HepG2 (cell line): ENCODE results near the gene KDM6B. TPM values are rescaled to one million over a fixed set of nuclear protein-coding genes. Genes with fewer than 3 reads are reported as not detected.

Experiments
- CREM ChIP-seq, 2 experiments: sonication (generic) in 1 of 2; formaldehyde crosslinking in 1 of 2; IDR thresholded peaks; 2 replicates each; pipeline versions ENCODE4 v1.4.0 to v1.6.1; 2016 to 2020; ENCODE audit warnings: antibody characterized with exemption in 1 of 2, mild to moderate bottlenecking in 1 of 2, missing genetic modification reagents in 1 of 2
- KDM3A ChIP-seq: IDR thresholded peaks from 2 replicates; pipeline ENCODE4 v1.6.1; 2018; ENCODE audit warnings: low read depth, missing compliant biosample characterization
- KDM4B ChIP-seq: sonication (generic); formaldehyde crosslinking; IDR thresholded peaks from 2 replicates; pipeline ENCODE4 v1.4.0; 2020; ENCODE audit warnings: missing genetic modification reagents
- NR2F1 ChIP-seq, 2 experiments: fragments of 450-650 bp in 1 of 2; formaldehyde crosslinking in 1 of 2; IDR thresholded peaks; 2 replicates each; pipeline versions ENCODE4 v1.5.0 to v1.6.1; 2016 to 2020; ENCODE audit warnings: mild to moderate bottlenecking in 1 of 2, missing compliant biosample characterization in 1 of 2, missing genetic modification reagents in 1 of 2, moderate library complexity in 1 of 2
- NR2F2 ChIP-seq: IDR thresholded peaks from 2 replicates; pipeline ENCODE4 v1.6.1; 2012; ENCODE audit warnings: low read depth, inconsistent platforms, borderline replicate concordance
- NR2F6 ChIP-seq, 2 experiments: IDR thresholded peaks; 2 replicates each; pipeline ENCODE4 v1.6.1; 2016; ENCODE audit warnings: antibody characterized with exemption in 1 of 2, mild to moderate bottlenecking in 1 of 2
- REL ChIP-seq: sonication (generic); formaldehyde crosslinking; conservative IDR thresholded peaks from 2 replicates; pipeline ENCODE4 v1.8.0; 2022; ENCODE audit warnings: mild to moderate bottlenecking, missing genetic modification reagents, moderate library complexity
- SMC3 ChIP-seq: IDR thresholded peaks from 2 replicates; pipeline ENCODE4 v1.6.1; 2011; ENCODE audit warnings: low read length, improper control_type of control experiment
- SOX5 ChIP-seq: IDR thresholded peaks from 2 replicates; pipeline ENCODE4 v1.6.1; 2016; ENCODE audit warnings: borderline replicate concordance
- THAP11 ChIP-seq: IDR thresholded peaks from 2 replicates; pipeline ENCODE4 v1.6.1; 2016; ENCODE audit warnings: missing biosample characterization, missing genetic modification reagents
- ZEB1 ChIP-seq: IDR thresholded peaks from 2 replicates; pipeline ENCODE4 v1.6.1; 2012; ENCODE audit warnings: mild to moderate bottlenecking, low read depth, inconsistent platforms; ENCODE audit not compliant: insufficient replicate concordance
- ZFP1 ChIP-seq: IDR thresholded peaks from 2 replicates; pipeline ENCODE4 v1.6.1; 2016
- ZNF326 ChIP-seq: sonication (generic); formaldehyde crosslinking; IDR thresholded peaks from 2 replicates; pipeline ENCODE4 v1.4.0; 2020; ENCODE audit warnings: missing genetic modification reagents, borderline replicate concordance
- ZNF333 ChIP-seq: sonication (generic); formaldehyde crosslinking; IDR thresholded peaks from 2 replicates; pipeline ENCODE4 v1.4.0; 2020; ENCODE audit warnings: mild to moderate bottlenecking, missing genetic modification reagents, borderline replicate concordance
- ZNF468 ChIP-seq: sonication (generic); formaldehyde crosslinking; IDR thresholded peaks from 2 replicates; pipeline ENCODE4 v1.8.0; 2022; ENCODE audit warnings: mild to moderate bottlenecking, moderate library complexity, missing genetic modification reagents
- ZNF605 ChIP-seq: sonication (generic); formaldehyde crosslinking; IDR thresholded peaks from 2 replicates; pipeline ENCODE4 v1.8.0; 2022; ENCODE audit warnings: mild to moderate bottlenecking, missing genetic modification reagents
- ZNF710 ChIP-seq: sonication (generic); formaldehyde crosslinking; IDR thresholded peaks from 2 replicates; pipeline ENCODE4 v1.5.0; 2020; ENCODE audit warnings: mild to moderate bottlenecking, missing genetic modification reagents, borderline replicate concordance
- ZSCAN29 ChIP-seq: sonication (generic); formaldehyde crosslinking; conservative IDR thresholded peaks from 2 replicates; pipeline ENCODE4 v1.4.0; 2020; ENCODE audit warnings: mild to moderate bottlenecking, missing genetic modification reagents
- polyA plus RNA-seq, 8 experiments: library from polyadenylated mRNA; depleted of rRNA in 3 of 8; stranded (reverse) in 7 of 8; unstranded in 1 of 8; fragments of >200 nt; fragmentation: Illumina TruSeq in 4 of 8; extraction: Trizol in 4 of 8; gene quantifications; 2 replicates each; pipeline versions ENCODE4 v1.2.1 to v1.2.3, GENCODE V29; 2011 to 2016; ENCODE audit warnings: low read depth in 4 of 8, missing spikeins in 1 of 8, mixed read lengths in 1 of 8; ENCODE audit not compliant: insufficient read depth in 1 of 8
- total RNA-seq, 5 experiments: library from RNA; depleted of rRNA; stranded (reverse); fragments of >200 nt; fragmentation: Illumina TruSeq; extraction: Trizol; gene quantifications; 2 replicates each; pipeline ENCODE4 v1.2.3, GENCODE V29; 2016; ENCODE audit warnings: low read depth in 1 of 5
- TF ChIP-seq, protein P1 (sequence below): sonication (generic); formaldehyde crosslinking; IDR thresholded peaks from 2 replicates; pipeline ENCODE4 v1.5.1; 2020; ENCODE audit warnings: mild to moderate bottlenecking, missing genetic modification reagents, moderate library complexity
- TF ChIP-seq, protein P2 (sequence below): sonication (generic); formaldehyde crosslinking; IDR thresholded peaks from 2 replicates; pipeline ENCODE4 v1.4.0; 2020; ENCODE audit warnings: missing genetic modification reagents
- TF ChIP-seq, protein P3 (sequence below): sonication (generic); formaldehyde crosslinking; IDR thresholded peaks from 2 replicates; pipeline ENCODE4 v1.4.0; 2020; ENCODE audit warnings: missing genetic modification reagents, low read depth, mild to moderate bottlenecking, borderline replicate concordance

The KDM6B gene
- total and polyA plus RNA-seq, 2 of the 13 experiments (the other 11 are each of a cell fraction or from before 2014, with no cell fraction given) = 1.3 to 2.1 TPM

DNA sequence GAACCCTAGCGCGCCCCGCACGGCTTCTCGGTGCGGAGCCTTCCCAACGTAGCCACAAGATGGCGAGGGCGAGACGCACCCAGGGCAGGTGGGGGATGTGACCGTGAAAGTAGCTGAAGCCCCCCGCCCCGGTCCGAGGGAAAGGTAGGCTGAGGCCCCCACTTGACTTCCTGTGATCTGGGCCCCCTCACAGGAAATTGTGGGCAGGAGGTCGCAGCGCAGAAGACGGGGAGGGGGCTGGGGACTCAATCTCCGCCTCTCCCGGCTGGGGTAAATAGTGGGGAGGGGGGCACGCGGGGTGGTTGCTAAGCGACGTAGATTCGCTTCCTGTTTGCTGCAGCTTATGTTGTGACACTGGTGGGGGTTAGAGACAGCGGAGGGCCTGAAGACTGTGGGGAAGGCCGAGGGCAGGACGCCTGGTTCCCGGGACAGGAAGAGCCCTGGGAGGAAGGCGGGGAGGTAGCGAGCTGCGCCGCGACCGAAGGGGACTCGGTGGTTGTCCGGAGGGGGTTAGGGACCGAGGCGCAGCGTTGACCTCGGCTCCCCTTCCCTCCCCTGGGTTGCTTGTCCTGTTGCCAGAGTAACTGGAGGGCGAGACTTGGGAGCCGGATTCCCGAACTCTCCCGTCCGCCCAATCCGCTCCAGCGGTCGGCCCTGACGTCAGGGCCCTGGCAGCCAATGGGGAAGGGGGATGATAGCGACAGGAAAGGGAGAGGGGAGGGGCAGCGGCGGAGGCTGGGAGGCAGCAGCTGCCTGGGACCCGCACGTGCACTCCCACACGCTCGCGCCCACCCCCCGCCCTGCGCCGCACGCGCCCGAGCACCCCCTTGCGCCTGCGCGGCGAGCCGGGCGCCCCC is 1.2 kb downstream of the KDM6B start (continued):
- TF ChIP-seq, protein P1, sequence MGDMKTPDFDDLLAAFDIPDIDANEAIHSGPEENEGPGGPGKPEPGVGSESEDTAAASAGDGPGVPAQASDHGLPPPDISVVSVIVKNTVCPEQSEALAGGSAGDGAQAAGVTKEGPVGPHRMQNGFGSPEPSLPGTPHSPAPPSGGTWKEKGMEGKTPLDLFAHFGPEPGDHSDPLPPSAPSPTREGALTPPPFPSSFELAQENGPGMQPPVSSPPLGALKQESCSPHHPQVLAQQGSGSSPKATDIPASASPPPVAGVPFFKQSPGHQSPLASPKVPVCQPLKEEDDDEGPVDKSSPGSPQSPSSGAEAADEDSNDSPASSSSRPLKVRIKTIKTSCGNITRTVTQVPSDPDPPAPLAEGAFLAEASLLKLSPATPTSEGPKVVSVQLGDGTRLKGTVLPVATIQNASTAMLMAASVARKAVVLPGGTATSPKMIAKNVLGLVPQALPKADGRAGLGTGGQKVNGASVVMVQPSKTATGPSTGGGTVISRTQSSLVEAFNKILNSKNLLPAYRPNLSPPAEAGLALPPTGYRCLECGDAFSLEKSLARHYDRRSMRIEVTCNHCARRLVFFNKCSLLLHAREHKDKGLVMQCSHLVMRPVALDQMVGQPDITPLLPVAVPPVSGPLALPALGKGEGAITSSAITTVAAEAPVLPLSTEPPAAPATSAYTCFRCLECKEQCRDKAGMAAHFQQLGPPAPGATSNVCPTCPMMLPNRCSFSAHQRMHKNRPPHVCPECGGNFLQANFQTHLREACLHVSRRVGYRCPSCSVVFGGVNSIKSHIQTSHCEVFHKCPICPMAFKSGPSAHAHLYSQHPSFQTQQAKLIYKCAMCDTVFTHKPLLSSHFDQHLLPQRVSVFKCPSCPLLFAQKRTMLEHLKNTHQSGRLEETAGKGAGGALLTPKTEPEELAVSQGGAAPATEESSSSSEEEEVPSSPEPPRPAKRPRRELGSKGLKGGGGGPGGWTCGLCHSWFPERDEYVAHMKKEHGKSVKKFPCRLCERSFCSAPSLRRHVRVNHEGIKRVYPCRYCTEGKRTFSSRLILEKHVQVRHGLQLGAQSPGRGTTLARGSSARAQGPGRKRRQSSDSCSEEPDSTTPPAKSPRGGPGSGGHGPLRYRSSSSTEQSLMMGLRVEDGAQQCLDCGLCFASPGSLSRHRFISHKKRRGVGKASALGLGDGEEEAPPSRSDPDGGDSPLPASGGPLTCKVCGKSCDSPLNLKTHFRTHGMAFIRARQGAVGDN (CRISPR knock-in tag) = peak; percentile 52
- TF ChIP-seq, protein P2, sequence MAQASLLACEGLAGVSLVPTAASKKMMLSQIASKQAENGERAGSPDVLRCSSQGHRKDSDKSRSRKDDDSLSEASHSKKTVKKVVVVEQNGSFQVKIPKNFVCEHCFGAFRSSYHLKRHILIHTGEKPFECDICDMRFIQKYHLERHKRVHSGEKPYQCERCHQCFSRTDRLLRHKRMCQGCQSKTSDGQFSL (CRISPR knock-in tag) = peak; percentile 68
- TF ChIP-seq REL (CRISPR knock-in tag) = 0 out of 2 replicates have a peak, but pooled peaks have one; percentile 33
- 0 out of 2 replicates have a peak, but pooled peaks have one; percentile 45 for TF ChIP-seq ZSCAN29 (CRISPR knock-in tag)
- TF ChIP-seq ZNF326 (CRISPR knock-in tag) = no peak
- peak in 1 of 2 experiments; percentile 31; a peak in 1 of 4 replicates for TF ChIP-seq NR2F1 (CRISPR knock-in tag; IDR thresholded peaks at IDR 0.05)
- no peak for TF ChIP-seq NR2F6 (IDR thresholded peaks at IDR 0.05)
- peak; percentile 61 for TF ChIP-seq NR2F6 (CRISPR knock-in tag; IDR thresholded peaks at IDR 0.05)
- TF ChIP-seq ZNF468 (CRISPR knock-in tag) = 0 out of 2 replicates have a peak, but pooled peaks have one; percentile 67
- TF ChIP-seq ZNF605 (CRISPR knock-in tag) = peak; percentile 17; the same call in 1 of the 2 replicates
- TF ChIP-seq CREM (IDR thresholded peaks at IDR 0.05) = peak; percentile 74; the same call in 1 of the 2 replicates
- TF ChIP-seq CREM (CRISPR knock-in tag; IDR thresholded peaks at IDR 0.05) = no peak
- peak; percentile 36 for TF ChIP-seq ZEB1
- TF ChIP-seq, protein P3, sequence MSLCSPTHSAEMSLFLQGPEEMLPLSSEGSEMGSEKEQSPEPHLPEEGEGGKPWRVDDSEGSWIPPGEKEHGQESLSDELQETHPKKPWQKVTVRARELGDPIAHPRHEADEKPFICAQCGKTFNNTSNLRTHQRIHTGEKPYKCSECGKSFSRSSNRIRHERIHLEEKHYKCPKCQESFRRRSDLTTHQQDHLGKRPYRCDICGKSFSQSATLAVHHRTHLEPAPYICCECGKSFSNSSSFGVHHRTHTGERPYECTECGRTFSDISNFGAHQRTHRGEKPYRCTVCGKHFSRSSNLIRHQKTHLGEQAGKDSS (CRISPR knock-in tag) = peak; percentile 71; the same call in 1 of the 2 replicates
- 0 out of 2 replicates have a peak, but pooled peaks have one; percentile 35 for TF ChIP-seq ZNF333
- TF ChIP-seq ZNF710 (CRISPR knock-in tag) = 0 out of 2 replicates have a peak, but pooled peaks have one; percentile 49
- peak; percentile 58; the same call in 1 of the 2 replicates for TF ChIP-seq KDM3A
- TF ChIP-seq THAP11 (CRISPR knock-in tag) = peak; percentile 38; the same call in 1 of the 2 replicates
- peak; percentile 58; the same call in 1 of the 2 replicates for TF ChIP-seq SOX5 (CRISPR knock-in tag)
- 0 out of 2 replicates have a peak, but pooled peaks have one; percentile 6 for TF ChIP-seq NR2F2
- 0 out of 2 replicates have a peak, but pooled peaks have one; percentile 25 for TF ChIP-seq KDM4B (CRISPR knock-in tag)
- peak; percentile 36; the same call in 1 of the 2 replicates for TF ChIP-seq SMC3
- TF ChIP-seq ZFP1 (CRISPR knock-in tag) = no peak
